ENCODE results near the gene HMSD.
A peak's percentile ranks its signal among the peaks of the same experiment; 100 is the strongest.
"Not testable (repeated sequence)": the region's sequence is repeated elsewhere in the genome, so short reads cannot be mapped to it uniquely, and the experiment has no call there.

The HMSD gene, protein sequence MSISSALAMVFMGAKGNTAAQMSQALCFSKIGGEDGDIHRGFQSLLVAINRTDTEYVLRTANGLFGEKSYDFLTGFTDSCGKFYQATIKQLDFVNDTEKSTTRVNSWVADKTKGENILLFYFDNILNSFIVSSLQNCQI

DNA sequence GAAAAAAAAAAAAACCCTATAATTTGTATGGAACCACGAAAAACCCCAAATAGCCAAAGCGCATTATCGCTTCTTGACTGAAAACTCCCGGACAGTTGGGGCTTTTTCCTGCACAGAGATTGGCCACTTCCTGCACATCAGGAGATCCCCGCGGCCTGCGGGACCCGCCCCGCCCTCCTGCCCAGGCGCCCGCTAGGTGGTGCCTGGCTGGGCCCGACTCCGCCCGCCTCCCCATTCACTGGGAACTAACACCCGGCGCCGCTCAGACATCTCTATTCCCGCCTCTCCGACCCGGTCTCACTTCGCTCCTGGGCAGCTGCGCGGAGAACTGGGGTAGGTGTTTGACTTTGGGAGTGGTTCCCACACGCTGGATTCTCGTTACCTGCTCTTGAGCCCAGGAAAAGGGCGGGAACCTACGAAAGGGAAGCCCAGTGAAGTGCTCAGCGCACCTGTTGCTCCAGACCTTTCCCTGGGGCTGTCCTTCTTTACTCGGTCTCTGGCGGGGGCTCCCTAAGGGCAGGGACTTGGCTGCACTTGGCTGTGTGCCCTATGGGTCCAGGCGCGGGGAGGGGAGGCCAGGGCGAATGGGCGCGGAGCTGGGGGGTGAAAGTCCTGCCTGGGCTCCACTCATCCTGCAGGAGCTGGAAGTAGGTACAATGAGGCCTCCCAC is at the start of gene HMSD:
Gene HMSD, plus strand, starts transcription at position 234 of the 670 bp plus-strand sequence. CDS start 4,155 bp downstream, outside the sequence.
- DNase-seq (ENCODE audit: low read depth in 3 of 3): peak; percentile 43 to 47 (median 44)

DNA sequence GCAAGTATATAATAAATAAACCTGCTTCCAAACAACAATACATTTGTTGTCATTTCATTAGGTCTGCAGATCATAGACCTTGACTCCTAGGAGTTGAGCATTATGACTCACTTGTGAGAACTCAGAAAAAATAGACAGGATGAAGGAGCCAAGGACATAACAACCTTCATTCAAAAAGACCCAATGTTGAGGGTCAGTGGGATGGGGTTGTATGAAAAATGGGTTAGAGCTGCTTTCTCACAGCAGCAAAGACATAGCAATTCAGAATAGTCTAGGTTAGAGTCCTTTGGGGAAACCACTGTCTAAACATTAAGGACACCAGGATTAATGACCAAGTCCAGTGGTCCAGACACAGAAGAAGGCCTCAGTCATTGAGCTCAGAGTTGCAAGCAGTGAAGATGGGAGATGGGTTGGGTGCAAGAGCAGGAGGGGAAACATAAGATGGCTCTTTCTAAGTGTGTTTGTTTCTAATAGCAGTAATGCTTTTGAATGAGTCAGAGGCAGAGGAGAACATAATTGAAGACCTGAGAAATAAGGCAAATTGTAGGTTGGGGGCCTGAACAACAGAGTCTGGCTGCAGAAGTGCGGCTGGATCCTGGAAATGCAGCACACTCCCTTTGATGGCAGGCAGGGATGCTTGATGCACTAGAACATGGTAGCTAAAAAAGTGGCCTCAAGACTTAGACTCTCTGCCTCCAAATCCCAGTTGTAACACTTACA is 45.1 kb upstream of the HMSD start:
- no peak for DNase-seq (ENCODE audit: low read depth in 3 of 3)

DNA sequence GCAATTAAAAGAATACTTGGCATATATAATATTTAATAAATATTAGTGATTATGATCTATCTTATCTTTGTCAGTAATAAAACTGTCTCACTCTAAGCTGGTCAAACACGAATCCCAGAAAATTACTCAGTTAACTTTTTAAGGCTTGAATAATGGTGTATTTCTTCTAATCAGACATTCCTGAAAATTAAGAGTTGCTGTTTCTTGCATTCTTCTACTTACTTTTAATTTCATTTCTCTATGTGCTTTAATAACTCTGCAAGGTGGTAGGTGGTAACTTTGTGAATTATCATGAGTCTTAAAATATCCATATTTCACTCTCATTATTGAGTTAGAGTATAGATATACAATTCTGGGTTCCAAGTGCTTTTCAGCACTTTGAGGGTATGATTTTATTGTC is 44.4 kb upstream of the HMSD start:
- no peak for DNase-seq (ENCODE audit: low read depth in 3 of 3)

DNA sequence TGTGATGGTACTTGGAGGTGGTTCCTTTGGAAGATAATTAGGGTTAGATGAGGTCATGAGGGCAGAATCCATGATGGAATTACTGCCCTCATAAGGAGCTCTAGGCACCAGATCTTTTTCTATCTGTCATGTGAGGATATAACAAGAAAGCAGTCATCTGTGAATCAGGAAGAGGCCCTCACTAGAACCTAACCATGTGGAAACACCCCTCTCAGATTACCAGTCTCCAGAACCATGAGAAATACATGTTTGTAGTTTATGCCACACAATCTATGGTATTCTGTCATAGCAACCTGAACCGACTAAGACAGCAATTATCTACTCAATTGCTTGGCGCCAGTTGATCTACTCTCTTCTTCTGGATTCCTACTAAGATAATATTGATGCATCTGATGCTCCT is 43.7 kb upstream of the HMSD start:
- DNase-seq (ENCODE audit: low read depth in 3 of 3): no peak

DNA sequence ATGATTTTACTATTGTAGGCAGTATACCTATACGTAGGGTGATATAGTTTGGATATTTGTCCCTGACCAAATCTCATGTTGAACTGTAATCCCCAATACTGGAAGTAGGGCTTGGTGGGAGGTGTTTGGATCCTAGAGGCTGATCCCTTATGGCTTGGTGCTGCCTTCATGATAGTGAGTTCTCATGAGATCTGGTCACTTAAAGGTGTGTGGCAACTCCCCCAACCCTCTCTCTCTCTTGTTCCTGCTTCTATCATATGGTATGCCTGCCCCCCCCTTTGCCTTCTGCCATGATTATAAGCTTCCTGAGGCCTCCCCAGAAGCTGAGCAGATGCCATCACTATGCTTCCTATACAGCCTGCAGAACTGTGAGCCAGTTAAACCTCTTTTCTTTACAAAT is 43.0 kb upstream of the HMSD start:
- no peak for DNase-seq (ENCODE audit: low read depth in 3 of 3)

DNA sequence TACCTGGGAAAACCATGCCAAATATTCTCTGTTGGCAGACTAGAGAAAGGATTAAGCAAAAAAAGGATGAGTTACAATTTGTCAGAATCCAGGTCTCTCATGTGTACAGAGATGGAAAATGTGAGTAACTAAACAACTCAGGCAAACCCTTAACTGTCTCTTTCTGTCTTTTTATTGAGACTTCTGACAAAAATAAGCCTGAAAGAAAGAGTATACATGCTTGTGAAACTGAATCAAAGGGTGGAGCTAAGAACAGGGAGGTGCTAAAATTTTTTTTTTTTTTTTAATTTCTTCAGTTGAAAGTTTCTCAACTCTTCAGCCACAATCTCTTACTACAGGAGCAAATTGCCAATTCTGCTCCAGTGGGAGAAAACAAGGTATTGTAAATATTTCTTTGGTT is 41.4 kb upstream of the HMSD start, which contains the start of gene SERPINB10:
Gene SERPINB10, plus strand, starts transcription at position 295 of the 400 bp plus-strand sequence. CDS start 7,553 bp downstream, outside the sequence.
- DNase-seq (ENCODE audit: low read depth in 3 of 3): no peak

DNA sequence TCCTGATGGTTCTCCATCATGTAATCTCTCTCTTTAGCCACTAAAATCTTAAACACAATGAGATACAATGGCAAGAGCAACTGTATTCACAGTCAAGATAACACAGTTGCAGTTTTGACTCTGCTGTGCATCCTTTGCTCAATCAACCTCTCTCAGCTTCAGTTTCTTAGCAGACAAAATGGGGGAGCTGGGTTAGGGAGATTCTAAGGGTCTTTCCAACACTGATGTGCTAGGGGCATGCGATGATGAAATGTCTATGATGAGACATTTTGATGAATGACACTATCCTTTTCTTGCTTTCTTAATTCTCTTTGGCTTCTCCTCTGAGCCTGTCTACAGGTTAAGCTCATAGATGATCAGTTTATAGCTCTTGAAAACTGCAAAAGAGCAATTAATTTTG is 40.2 kb upstream of the HMSD start:
- no peak for DNase-seq (ENCODE audit: low read depth in 3 of 3)

DNA sequence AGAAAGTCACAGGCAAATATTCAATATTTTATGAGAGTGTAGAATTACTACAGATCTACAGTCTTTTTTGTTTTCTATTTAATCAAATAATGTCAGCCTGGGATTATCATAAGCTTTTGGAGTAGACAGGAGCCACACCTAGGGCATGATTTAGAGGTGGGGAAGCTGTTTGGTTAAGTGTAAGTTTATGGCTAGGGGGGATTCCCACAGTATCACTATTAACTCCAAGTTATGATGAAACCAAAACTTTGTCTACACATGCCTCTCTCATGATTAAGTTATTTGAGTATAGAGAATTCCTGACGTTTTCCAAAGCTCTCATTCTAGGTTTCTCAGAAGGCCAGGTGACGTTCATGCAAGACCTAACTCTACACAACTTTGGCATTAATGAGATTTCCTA is 39.2 kb upstream of the HMSD start:
- no peak for DNase-seq (ENCODE audit: low read depth in 3 of 3)

DNA sequence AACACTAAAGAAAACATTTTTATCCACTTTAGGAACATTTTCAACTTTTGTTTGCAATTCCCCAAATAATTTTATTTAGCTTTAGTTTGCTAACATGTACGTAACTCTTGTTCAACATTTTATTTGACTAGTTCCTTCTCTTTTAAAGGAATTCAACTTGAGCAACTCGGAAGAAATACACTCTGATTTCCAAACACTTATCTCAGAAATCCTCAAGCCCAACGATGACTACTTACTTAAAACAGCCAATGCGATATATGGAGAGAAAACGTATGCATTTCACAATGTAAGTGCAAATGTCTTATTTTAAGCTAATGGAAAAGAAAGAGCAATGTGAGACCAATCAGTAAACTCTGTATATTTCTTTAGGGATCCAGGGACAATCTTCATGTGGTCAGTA is 31.3 kb upstream of the HMSD start:
- DNase-seq (ENCODE audit: low read depth in 3 of 3): no peak

DNA sequence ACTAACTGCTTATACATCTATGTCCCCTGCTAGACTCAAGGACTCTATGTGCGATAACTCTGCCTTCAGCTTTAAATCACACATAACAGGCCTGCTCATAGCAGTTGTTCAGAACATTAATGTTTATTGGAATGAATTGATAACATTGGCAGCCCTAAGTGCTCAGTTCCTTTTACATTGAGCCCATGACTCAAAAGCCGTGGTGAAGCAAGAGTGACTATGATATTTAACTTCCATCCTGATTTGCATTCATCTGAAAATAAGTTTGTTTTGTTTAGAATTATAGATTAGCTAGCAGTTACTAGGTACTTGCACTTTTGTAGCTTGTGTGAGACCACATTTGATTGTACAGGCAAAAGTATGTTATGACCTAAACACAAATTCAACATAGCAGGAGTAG is 27.1 kb upstream of the HMSD start:
- no peak for DNase-seq (ENCODE audit: low read depth in 3 of 3)

DNA sequence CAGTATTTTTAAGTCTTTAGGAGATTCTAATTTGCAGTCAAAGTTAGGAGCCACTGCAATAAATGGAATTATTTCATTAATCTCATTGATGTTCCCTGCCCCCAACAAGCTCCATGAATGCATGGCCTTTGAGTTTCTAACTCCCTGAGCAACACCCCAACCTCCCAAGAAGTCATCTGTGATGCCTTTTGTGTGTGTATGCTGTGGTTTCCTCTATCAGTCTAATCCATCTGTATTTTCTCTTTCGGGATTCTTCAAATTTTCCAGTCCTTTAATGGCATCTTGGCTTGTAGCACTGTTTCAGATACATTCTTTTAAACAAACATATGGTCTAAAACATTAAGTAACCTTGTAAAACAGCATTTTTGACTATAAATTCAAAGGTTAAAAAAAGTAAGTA is 24.6 kb upstream of the HMSD start:
- no peak for DNase-seq (ENCODE audit: low read depth in 3 of 3)

DNA sequence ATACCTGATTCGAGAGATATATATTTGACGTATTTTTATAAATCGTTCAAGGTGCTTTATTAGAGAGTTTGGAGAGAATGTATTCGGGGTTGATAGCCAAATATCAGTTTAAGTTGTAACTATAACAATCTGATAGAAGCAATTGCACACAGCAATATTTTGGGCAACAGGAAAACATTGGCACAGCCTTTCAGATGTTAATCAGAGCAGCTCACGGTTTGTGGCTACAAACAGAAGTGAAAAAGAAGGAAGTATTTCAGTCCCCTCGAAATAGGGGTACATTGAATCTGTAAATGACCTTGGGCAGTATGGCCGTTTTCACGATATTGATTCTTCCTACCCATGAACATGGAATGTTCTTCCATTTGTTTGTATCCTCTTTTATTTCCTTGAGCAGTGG is 20.8 kb upstream of the HMSD start:
- DNase-seq (ENCODE audit: low read depth in 3 of 3): no peak

DNA sequence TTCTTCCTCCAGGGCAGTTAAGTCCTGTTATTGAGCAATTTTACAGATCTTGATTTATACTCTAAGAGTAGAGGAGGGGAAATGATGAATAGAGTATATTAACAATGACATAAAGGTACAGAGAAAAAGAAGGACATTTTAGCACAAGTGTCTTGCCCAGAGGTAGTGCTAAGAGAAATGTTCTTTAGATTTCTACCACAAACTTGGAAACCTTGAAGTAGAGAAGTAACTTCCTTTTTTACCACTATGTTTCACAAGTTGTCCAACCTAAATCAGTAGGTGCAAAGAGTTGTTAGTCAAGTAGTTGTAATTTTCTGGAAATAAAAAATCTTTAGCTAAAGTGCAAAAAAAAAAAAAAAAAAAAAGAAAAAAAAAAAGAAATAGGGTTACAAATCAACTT is 19.7 kb upstream of the HMSD start:
- not testable (repeated sequence) for DNase-seq (ENCODE audit: low read depth in 3 of 3)

DNA sequence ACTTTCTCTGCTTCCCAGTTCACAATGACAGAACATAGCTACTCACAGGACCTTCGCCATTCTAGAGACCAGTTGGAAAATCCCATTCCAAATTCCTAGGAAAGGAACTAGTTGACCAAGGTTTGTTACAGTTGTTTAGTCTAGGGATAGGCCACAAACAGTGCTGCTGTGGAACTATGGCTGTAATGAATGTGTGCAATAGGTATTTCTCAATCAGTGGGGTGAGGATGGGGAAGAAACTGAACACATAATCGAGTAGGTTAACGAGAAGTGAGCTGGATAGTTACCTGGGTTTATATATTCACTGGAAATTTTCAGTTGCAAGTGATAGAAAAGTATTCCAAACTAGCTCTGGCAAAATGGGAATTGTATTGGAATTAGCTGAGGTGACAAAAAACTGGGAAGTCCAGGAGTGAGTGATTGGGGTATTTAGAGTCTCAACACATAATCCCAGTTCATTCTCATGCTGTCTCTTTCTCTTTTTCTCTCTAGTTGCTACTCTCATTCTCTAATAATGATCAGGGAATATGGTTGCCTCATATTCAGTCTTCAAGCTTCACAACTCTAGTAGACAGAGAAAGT is 18.2 kb upstream of the HMSD start:
- DNase-seq (ENCODE audit: low read depth in 3 of 3): no peak

DNA sequence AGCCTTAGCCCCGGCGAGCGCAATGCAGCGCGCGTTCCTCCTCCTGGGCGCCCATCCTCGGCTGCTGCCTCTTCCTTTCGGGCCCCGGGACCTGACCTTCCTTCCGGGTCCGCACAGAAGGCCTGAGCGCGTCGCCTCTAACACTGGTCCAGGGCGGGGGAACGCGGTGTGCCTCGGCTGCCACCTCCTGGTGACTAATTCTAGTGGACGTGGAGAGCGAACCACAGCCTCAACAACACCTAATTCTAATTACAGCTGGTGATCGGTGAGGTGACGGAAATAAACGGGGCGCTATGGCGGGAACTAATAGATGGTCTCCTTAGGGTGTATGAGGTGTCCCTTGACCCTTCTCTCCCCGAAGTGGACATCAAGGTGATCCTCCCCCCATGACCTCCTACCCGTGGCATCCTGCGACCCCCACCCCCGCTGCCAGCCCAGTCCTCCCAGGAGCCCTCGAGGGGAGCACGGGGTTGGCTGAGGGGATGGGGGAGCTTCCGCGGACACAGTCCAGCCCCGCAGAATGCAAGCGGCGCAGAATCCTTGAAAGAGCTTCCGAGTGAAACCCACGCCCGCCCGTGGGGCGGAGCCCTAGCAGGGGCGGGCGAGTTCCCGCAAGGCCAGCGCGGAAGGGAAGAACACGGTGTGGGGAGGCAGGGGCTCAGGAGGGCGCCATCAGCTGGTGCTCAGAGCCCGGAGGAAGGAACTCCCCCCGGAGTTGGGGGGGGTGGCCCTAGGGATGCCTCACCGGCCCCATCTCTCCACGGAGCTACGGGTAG is 12.8 kb upstream of the HMSD start:
- DNase-seq (ENCODE audit: low read depth in 3 of 3): peak in 2 of 3 donors; percentile 34 to 39

DNA sequence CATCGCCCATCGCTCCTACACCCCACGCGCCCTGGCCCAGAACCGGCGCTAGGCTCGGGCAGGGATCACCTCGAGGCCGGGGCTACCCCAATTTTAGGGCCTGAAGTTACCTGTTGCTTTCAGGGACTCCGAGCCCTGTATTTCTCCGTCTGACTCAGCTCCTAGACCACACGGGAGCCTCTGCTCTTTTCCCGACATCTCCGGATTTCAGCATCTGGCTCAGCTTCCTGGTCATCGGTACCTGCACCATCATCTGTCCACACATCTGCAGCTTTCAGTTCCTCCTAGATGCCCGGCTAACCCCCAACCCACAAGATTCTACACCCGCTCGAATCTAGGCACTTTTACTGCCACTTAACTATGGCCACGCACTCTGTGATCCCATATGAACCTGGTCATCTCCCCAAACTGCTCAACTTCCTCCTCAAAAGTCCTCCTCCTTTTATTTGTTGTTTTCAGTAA is 12.1 kb upstream of the HMSD start:
- DNase-seq (ENCODE audit: low read depth in 3 of 3): no peak

DNA sequence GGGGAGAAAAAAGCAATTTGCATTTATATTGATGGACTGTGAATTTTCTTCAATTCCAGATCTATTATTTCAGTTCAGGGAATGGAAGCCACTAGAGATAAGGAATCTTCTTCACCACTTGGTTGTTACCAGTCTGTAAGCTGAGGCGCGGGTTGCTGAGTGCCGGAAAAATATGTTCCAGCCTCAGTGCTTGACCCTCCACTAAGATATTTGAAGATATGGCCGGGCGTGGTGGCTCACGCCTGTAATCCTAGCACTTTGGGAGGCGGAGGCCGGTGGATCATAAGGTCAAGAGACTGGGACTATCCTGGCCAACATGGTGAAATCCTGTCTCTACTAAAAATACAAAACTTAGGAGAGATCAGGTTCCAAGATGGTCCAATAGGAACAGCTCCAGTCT is 9.1 kb upstream of the HMSD start:
- DNase-seq (ENCODE audit: low read depth in 3 of 3): no peak

DNA sequence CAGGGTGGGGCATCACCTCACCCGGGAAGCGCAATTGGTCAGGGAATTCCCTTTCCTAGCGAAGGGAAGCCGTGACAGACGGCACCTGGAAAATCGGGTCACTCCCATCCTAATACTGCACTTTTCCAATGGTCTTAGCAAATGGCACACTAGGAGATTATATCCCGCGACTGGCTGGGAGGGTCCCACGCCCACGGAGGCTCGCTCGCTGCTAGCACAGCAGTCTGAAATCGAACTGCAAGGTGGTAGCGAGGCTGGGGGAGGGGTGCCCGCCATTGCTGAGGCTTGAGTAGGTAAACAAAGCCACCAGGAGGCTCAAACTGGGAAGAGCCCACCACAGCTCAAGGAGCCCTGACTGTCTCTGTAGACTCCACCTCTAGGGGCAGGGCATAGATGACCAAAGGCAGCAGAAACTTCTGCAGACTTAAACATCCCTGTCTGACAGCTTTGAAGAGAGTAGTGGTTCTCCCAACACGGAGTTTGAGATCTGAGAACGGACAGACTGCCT is 8.5 kb upstream of the HMSD start:
- not testable (repeated sequence) for DNase-seq (ENCODE audit: low read depth in 3 of 3)

DNA sequence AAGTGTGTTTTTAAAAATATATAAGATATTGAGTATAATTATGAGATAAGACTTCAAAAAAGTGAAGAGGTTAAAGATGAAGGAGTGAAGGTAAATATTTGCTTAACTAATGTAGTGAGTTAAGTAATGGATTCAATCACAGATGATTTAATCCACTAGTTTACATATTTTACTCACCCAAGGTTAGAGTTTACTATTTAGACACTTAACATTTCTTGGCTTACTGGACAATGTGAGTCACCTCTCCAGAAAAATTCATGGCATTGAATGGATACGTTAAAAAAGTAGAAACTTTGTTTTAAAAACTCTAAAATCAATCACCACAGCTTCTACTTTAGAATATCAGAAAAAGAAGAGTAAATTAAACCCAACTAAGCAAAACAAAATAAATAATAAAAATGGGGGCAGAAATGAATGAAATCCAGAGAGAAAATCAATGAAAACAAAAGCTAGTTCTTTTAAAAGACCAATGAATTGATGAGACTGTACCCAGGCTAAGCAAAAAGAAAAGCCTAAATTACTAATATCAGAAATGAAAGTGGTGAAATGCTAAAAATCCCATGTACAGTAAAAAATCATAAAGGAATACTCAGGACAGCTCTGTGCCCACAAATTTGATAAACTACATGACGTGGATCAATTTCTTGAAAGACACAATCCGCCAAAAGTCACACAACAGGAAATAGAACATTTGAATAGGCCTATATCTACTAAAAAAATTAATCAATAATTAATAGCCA is 1.9 kb upstream of the HMSD start:
- no peak for DNase-seq (ENCODE audit: low read depth in 3 of 3)

DNA sequence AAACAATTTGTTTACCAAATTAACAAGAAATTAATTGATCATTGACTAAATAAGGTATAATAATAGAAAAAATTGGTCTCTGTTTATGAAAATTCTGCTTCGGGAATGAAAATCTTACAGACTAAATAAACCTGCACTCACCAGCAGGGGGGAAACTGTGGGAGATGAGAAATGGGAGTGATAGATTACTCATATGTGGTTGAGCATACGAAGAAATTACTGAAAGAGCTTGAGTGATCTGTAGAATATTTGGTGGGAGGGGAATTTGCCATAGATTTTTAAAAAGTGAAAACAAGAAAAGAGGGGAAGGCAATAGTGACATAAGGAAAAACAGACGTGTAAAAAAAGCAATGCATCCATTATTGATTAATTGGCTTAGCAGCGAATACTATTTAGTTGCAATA is 2.2 kb downstream of the HMSD start:
- DNase-seq (ENCODE audit: low read depth in 3 of 3): no peak

DNA sequence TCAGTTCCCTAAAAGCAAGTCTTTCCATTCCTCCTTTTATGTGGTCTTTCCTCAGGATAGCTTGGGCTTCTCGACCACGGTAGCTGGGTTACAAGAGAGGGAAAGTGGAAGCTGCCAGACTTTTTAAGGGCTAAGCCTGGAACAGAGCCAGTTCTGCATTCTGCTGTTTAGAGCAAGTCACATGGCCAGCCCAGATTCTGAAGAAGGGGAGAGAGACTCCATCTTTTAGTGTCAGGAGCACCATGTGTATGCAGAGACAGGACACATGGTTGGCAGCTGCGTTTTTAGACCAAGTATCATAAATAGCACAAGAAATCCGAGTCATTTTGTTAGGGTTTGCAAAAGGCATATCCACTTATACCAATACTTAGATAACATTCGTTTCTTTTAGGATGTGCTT is 4.7 kb downstream of the HMSD start:
- no peak for DNase-seq (ENCODE audit: low read depth in 3 of 3)
